ENCODE data around the gene RRP8. TPM values are rescaled to one million over a fixed set of nuclear protein-coding genes. Genes with fewer than 3 reads are reported as not detected.
A peak's percentile ranks its signal among the peaks of the same experiment; 100 is the strongest.

RRP8 gene
- total and polyA plus RNA-seq, 10 of the 15 experiments (the other 5 are each of a cell fraction or from before 2014, with no cell fraction given) = 4.7 to 51.2 (median 23.9) TPM

- FAIRE-seq (no peak), ATAC-seq (no peak), DNase-seq (ENCODE audit: low read depth, low spot score) (no peak)
- TF ChIP-seq GABPA (IDR thresholded peaks at IDR 0.05; ENCODE audit: low read depth) (no peak), ESRRA (IDR thresholded peaks at IDR 0.05; ENCODE audit: low read length) (no peak), POLR2AphosphoS5 (IDR thresholded peaks at IDR 0.05; ENCODE audit: low read length) (peak; percentile 2; the same call in 1 of the 2 replicates), JUNB (IDR thresholded peaks at IDR 0.05) (no peak), FOS (IDR thresholded peaks at IDR 0.05; ENCODE audit: borderline replicate concordance, extremely low read depth, insufficient read length) (no peak)
- TF ChIP-seq, protein P1, sequence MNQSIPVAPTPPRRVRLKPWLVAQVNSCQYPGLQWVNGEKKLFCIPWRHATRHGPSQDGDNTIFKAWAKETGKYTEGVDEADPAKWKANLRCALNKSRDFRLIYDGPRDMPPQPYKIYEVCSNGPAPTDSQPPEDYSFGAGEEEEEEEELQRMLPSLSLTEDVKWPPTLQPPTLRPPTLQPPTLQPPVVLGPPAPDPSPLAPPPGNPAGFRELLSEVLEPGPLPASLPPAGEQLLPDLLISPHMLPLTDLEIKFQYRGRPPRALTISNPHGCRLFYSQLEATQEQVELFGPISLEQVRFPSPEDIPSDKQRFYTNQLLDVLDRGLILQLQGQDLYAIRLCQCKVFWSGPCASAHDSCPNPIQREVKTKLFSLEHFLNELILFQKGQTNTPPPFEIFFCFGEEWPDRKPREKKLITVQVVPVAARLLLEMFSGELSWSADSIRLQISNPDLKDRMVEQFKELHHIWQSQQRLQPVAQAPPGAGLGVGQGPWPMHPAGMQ (IDR thresholded peaks at IDR 0.05; ENCODE audit: borderline replicate concordance) = no peak
- Histone ChIP-seq H3K9ac (ENCODE audit: control insufficient read depth, insufficient read depth, low read length) (peak overlapping the region; percentile 95; the same call in 1 of the 2 replicates), H2AFZ (ENCODE audit: control insufficient read depth, low read depth, low read length) (no peak overlapping the region), H3K4me1 (ENCODE audit: control insufficient read depth, insufficient read depth, low read length) (peaks cover 37% of the 10 kb centered on the region), H3K36me3 (ENCODE audit: control insufficient read depth in 2 of 2, insufficient read depth in 2 of 2, low read length in 1 of 2) (peaks cover 23 to 34% of the 10 kb centered on the region in 2 experiments), H3K4me2 (ENCODE audit: control insufficient read depth, insufficient read depth) (peak overlapping the region; percentile 56), H3K79me2 (ENCODE audit: control insufficient read depth, insufficient read depth, low read length) (peaks cover 39% of the 10 kb centered on the region), H3K27ac (ENCODE audit: control insufficient read depth, insufficient read depth) (no peak overlapping the region; the same call in 1 of the 2 replicates), H4K20me1 (ENCODE audit: control insufficient read depth, insufficient read depth) (no peaks in the 10 kb centered on the region), H3K9me3 (replicated peaks; ENCODE audit: control insufficient read depth, insufficient read depth, low read length) (no peaks in the 10 kb centered on the region), H3K4me3 (peak overlapping the region; percentile 87; the same call in 1 of the 2 replicates), H3K27me3 (replicated peaks in 1 of 2; ENCODE audit: control insufficient read depth in 2 of 2, insufficient read depth in 2 of 2, low read length in 1 of 2) (no peaks in the 10 kb centered on the region)
- POLR2A ChIA-PET = interaction anchor here (1.4 to 7.2 kb wide), 3 partner anchors 11 to 71 kb away, joined by 3 to 85 read pairs (median 34); partner anchors contain the start of genes MRPL17 and TPP1
- WGBS (ENCODE audit: insufficient coverage, insufficient replicate concordance, low lambda C conversion rate, missing lambda C conversion rate) = 91% methylated on average over 6 of the region's 6 CpGs
- no TSS peak for BruUV-seq (replicated peaks)
- RAD21 ChIA-PET (ENCODE audit: unreplicated experiment) = no interaction called here
- intact Hi-C loops (cut with micrococcal nuclease; ENCODE audit: unreplicated experiment) = loop anchor here (5.0 to 10.0 kb wide), 2 partner anchors 137 to 914 kb away; no protein-coding TSS in a partner anchor
- CTCF ChIA-PET = interaction anchor here (0.6 kb wide), 1 partner anchor 58 kb away, joined by 3 read pairs; no protein-coding TSS in a partner anchor
- in situ Hi-C loops (cut with MboI) = loop anchor here (10.0 kb wide), 1 partner anchor 914 kb away; no protein-coding TSS in a partner anchor
- SMC1A ChIA-PET (ENCODE audit: uncharacterized antibody, unreplicated experiment) = interaction anchor here (3.1 kb wide), 1 partner anchor 72 kb away, joined by 24 read pairs; the partner anchor contains the start of gene MRPL17
These were observed 7.2 kb upstream of the RRP8 start for GRCh38 chr11:6610591-6610990.

All from GM12878 (cell line).